ENCODE measurements around the gene AMPD3. TPM values are rescaled to one million over a fixed set of nuclear protein-coding genes. Genes with fewer than 3 reads are reported as not detected.

Gene AMPD3
- total RNA-seq, 4 donors from 2014 or later = 1.2 to 6.4 (median 6.1) TPM; not detected in 1

DNA sequence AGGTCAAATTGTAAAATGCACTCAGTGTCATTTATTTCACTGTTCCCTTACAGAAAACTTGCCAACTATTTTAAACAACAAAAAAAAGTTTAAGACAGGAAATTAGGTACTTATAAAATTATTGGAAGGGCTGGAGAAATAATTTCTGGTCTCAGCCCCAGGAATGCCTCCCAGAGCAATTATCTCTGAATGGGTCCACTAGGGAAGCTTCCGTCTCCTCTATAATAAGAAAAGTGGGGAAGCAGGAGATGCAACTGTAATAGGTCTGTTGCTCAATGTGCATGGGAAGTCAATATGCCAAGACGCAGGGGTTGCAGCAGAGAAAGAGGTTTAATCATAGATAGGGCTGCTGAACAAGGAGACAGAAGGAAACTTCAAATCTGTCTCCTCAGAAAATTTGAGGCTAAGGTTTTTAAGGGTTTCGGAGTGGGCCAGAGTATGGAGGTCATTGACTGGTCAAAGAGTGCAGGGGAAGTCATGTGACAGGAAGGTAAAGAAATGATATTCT, 96.8 kb downstream of the AMPD3 start:
- DNase-seq = no peak
- H3K4me1 ChIP-seq = no peaks in the 10 kb centered on the region
- H3K27ac ChIP-seq = no peak overlapping the region
- H3K27me3 ChIP-seq = no peaks in the 10 kb centered on the region
- H3K4me3 ChIP-seq = no peak overlapping the region
- no peak for TF ChIP-seq POLR2A (IDR thresholded peaks at IDR 0.05)
- TF ChIP-seq, protein P1, sequence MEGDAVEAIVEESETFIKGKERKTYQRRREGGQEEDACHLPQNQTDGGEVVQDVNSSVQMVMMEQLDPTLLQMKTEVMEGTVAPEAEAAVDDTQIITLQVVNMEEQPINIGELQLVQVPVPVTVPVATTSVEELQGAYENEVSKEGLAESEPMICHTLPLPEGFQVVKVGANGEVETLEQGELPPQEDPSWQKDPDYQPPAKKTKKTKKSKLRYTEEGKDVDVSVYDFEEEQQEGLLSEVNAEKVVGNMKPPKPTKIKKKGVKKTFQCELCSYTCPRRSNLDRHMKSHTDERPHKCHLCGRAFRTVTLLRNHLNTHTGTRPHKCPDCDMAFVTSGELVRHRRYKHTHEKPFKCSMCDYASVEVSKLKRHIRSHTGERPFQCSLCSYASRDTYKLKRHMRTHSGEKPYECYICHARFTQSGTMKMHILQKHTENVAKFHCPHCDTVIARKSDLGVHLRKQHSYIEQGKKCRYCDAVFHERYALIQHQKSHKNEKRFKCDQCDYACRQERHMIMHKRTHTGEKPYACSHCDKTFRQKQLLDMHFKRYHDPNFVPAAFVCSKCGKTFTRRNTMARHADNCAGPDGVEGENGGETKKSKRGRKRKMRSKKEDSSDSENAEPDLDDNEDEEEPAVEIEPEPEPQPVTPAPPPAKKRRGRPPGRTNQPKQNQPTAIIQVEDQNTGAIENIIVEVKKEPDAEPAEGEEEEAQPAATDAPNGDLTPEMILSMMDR (IDR thresholded peaks at IDR 0.05) = no peak
- intact Hi-C loops (cut with DNase I; ENCODE audit: low total_unique reads) = no loop called here
- no peaks in the 10 kb centered on the region for H3K9me3 ChIP-seq
- no peaks in the 10 kb centered on the region for H3K36me3 ChIP-seq

DNA sequence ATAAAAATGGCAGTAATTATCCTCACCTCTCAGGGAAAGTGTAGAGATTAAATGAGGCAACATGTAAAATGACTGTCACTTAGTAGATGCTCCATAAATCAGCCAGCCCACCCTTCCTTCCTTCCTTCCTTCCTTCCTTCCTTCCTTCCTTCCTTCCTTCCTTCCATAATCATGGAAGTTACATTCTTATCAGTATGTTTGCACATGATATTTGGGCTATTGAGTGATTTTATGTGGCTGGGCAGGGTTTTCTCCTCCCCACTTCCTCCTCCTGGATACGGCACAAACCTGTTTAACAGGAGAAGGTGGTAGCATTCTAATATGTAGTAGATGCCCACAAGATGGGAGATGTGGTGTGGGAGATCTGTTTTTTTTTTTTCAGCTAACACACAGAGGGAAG, 101.5 kb downstream of the AMPD3 start:
- H3K36me3 ChIP-seq = no peaks in the 10 kb centered on the region
- TF ChIP-seq POLR2A (IDR thresholded peaks at IDR 0.05) = no peak
- no peak overlapping the region for H3K4me3 ChIP-seq
- H3K27ac ChIP-seq = no peak overlapping the region
- DNase-seq = no peak
- intact Hi-C loops (cut with DNase I; ENCODE audit: low total_unique reads) = no loop called here
- H3K4me1 ChIP-seq = no peaks in the 10 kb centered on the region
- no peaks in the 10 kb centered on the region for H3K27me3 ChIP-seq
- H3K9me3 ChIP-seq = no peaks in the 10 kb centered on the region

MicroRNA genes within 50 kb of the gene (microRNA counts, 767-probe panel; counts per million panel counts)
- 0 counts per million in 2 donors for microRNA hsa-miR-4485

Other genes with a start within 250 kb of the AMPD3 start
- gene SBF2, start 161.0 kb upstream of the AMPD3 start, total RNA-seq = 100 to 1,000 TPM in 2 of 4 donors, 10 to 100 TPM in 2; 45.0 to 202 (median 98.0) TPM
- 100 to 1,000 TPM in 1 of 4 donors, 10 to 100 TPM in 3; 27.9 to 151 (median 47.2) TPM for gene ADM, start 150.2 kb upstream of the AMPD3 start, total RNA-seq
- 10 to 100 TPM; 19.7 to 49.7 (median 25.2) TPM for gene RNF141, start 85.9 kb downstream of the AMPD3 start, total RNA-seq
- 100 to 1,000 TPM in 1 of 4 donors, 10 to 100 TPM in 3; 12.8 to 154 (median 44.0) TPM for gene LYVE1, start 113.4 kb downstream of the AMPD3 start, total RNA-seq
- 100 to 1,000 TPM in 2 of 4 donors, 10 to 100 TPM in 2; 21.2 to 240 (median 107) TPM for gene IRAG1, start 238.5 kb downstream of the AMPD3 start, total RNA-seq

Data from uterus (tissue), 4 donors.